OCI-LY3 (cell line): ENCODE results near the gene RUSF1.

Source experiments
- H2AFZ ChIP-seq: fragments of 200-600, 300-600 bp; shearing (Covaris generic); 2 replicates; pipeline ENCODE4 v1.6.0; 2014; ENCODE audit warnings: antibody characterized with exemption, low read depth, low read length
- H3K27ac ChIP-seq: fragments of 200-600, 300-600 bp; sonication (generic); 2 replicates; pipeline ENCODE4 v1.5.1; 2014; ENCODE audit warnings: mild to moderate bottlenecking, low read length, moderate library complexity, mixed read lengths
- H3K27me3 ChIP-seq: fragments of 200-600, 300-600 bp; sonication (generic); 2 replicates; pipeline ENCODE4 v1.6.1; 2014; ENCODE audit warnings: low read depth, low read length, mixed read lengths
- H3K36me3 ChIP-seq: fragments of 200-600, 300-600 bp; sonication (generic); replicated peaks from 2 replicates; pipeline ENCODE3; 2014; ENCODE audit warnings: low read depth, low read length, mixed read lengths
- H3K4me1 ChIP-seq: fragments of 300-600, 200-600 bp; sonication (generic); 2 replicates; pipeline ENCODE4 v1.6.1; 2014; ENCODE audit warnings: low read length, mixed read lengths
- H3K4me2 ChIP-seq: fragments of 200-600, 300-600 bp; sonication (generic); 2 replicates; pipeline ENCODE4 v1.6.1; 2014; ENCODE audit warnings: low read length, mixed read lengths
- H3K4me3 ChIP-seq: fragments of 300-600, 200-600 bp; sonication (generic); 2 replicates; pipeline ENCODE4 v1.5.1; 2014; ENCODE audit warnings: antibody characterized with exemption, mild to moderate bottlenecking, low read length, moderate library complexity
- H3K79me2 ChIP-seq: fragments of 300-600, 200-600 bp; shearing (Covaris generic); 2 replicates; pipeline ENCODE4 v1.6.1; 2014; ENCODE audit warnings: mild to moderate bottlenecking, low read length, mixed read lengths
- H3K9ac ChIP-seq: fragments of 300-600, 200-600 bp; shearing (Covaris generic); 2 replicates; pipeline ENCODE4 v1.6.0; 2014; ENCODE audit warnings: mild to moderate bottlenecking, low read length, moderate library complexity
- H3K9me3 ChIP-seq: fragments of 200-600, 300-600 bp; shearing (Covaris generic); 2 replicates; pipeline ENCODE4 v1.6.1; 2014; ENCODE audit warnings: low read length, mixed read lengths; ENCODE audit not compliant: insufficient read depth
- H4K20me1 ChIP-seq: fragments of 200-600, 300-600 bp; sonication (generic); 2 replicates; pipeline ENCODE4 v1.6.1; 2016; ENCODE audit warnings: low read length, mixed read lengths; ENCODE audit not compliant: insufficient read depth
- EZH2phosphoT487 ChIP-seq: fragments of 200-600 bp; shearing (Covaris generic); IDR thresholded peaks from 2 replicates; pipeline ENCODE4 v1.6.1; 2018; ENCODE audit warnings: antibody characterized with exemption, mixed run types, low read depth
- TF ChIP-seq, protein P1 (sequence below): fragments of 200-600, 300-600 bp; sonication (generic); IDR thresholded peaks from 2 replicates; pipeline ENCODE4 v1.5.1; 2014; ENCODE audit warnings: antibody characterized with exemption, low read length, low read depth

Gene RUSF1

GRCh38 chr16:31461921-31462804 lies 46.0 kb downstream of the RUSF1 start:
- Histone ChIP-seq H3K9ac (no peak overlapping the region), H3K9me3 (no peaks in the 10 kb centered on the region), H3K36me3 (peaks cover 7% of the 10 kb centered on the region), H3K4me2 (no peak overlapping the region), H2AFZ (no peak overlapping the region), H3K4me1 (peaks cover 21% of the 10 kb centered on the region), H3K27ac (no peak overlapping the region), H3K4me3 (no peak overlapping the region), H4K20me1 (peaks cover 5% of the 10 kb centered on the region), H3K27me3 (no peaks in the 10 kb centered on the region), H3K79me2 (peaks cover 17% of the 10 kb centered on the region)
- TF ChIP-seq, protein P1, sequence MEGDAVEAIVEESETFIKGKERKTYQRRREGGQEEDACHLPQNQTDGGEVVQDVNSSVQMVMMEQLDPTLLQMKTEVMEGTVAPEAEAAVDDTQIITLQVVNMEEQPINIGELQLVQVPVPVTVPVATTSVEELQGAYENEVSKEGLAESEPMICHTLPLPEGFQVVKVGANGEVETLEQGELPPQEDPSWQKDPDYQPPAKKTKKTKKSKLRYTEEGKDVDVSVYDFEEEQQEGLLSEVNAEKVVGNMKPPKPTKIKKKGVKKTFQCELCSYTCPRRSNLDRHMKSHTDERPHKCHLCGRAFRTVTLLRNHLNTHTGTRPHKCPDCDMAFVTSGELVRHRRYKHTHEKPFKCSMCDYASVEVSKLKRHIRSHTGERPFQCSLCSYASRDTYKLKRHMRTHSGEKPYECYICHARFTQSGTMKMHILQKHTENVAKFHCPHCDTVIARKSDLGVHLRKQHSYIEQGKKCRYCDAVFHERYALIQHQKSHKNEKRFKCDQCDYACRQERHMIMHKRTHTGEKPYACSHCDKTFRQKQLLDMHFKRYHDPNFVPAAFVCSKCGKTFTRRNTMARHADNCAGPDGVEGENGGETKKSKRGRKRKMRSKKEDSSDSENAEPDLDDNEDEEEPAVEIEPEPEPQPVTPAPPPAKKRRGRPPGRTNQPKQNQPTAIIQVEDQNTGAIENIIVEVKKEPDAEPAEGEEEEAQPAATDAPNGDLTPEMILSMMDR, result no peak
- no peak for TF ChIP-seq EZH2phosphoT487

DNA sequence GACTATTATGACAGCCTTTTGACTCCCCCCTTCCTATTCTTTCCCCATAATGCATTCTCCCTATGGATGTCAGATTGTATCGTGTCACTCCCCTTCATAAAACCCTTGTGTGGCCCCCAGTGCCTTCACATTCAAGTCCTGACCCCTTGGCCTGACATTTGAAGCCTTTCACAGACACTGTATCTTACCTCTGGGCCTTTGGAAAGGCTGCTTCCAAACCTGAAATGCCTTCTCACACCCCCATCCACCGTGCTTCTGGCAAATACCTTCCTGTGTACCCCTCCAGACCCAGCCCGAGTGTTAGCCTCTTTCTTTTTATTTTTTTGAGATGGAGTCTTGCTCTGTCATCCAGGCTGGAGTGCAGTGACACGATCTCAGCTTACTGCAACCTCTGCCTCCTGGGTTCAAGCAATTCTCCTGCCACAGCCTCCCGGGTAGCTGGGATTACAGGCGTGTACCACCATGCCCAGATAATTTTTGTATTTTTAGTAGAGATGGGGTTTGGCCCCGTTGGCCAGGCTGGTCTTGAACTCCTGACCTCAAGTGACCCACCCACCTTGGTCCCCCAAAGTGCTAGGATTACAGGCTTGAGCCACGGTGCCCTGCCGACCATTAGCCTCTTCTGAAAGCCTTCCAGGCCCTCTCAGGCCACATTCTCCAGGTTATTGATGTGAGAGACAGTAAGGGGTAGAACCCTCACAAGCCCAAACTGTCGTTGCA lies 46.8 kb downstream of the RUSF1 start:
- Histone ChIP-seq H2AFZ (no peak overlapping the region), H3K27me3 (no peaks in the 10 kb centered on the region), H3K4me2 (no peak overlapping the region), H3K36me3 (peaks cover 12% of the 10 kb centered on the region), H3K27ac (no peak overlapping the region), H3K4me1 (peaks cover 21% of the 10 kb centered on the region), H3K79me2 (peaks cover 25% of the 10 kb centered on the region), H3K9ac (no peak overlapping the region), H3K4me3 (no peak overlapping the region), H3K9me3 (no peaks in the 10 kb centered on the region), H4K20me1 (peaks cover 11% of the 10 kb centered on the region)
- TF ChIP-seq EZH2phosphoT487, result no peak
- TF ChIP-seq, protein P1, result no peak

- H3K4me1 ChIP-seq, result peaks cover 21% of the 10 kb centered on the region
- no peaks in the 10 kb centered on the region for H3K9me3 ChIP-seq
- TF ChIP-seq, protein P1, result peak; percentile 67
- no peak for TF ChIP-seq EZH2phosphoT487
- H3K4me2 ChIP-seq, result peak overlapping the region; percentile 68
- H4K20me1 ChIP-seq, result peaks cover 15% of the 10 kb centered on the region
- no peak overlapping the region; the same call in 1 of the 2 replicates for H2AFZ ChIP-seq
- H3K36me3 ChIP-seq, result peaks cover 12% of the 10 kb centered on the region
- H3K27me3 ChIP-seq, result no peaks in the 10 kb centered on the region
- H3K79me2 ChIP-seq, result peaks cover 31% of the 10 kb centered on the region
- H3K27ac ChIP-seq, result no peak overlapping the region
- H3K9ac ChIP-seq, result peak overlapping the region; percentile 60; the same call in 1 of the 2 replicates
- peak overlapping the region; percentile 89 for H3K4me3 ChIP-seq
Observed at GRCh38 chr16:31460582-31461002, 47.6 kb downstream of the RUSF1 start.
